KOPT-K1 (cell line): ENCODE data around the gene RAPGEF1.

ENCODE experiments used
- H3K27ac ChIP-seq: fragments of 200-600 bp; sonication (generic); 2 replicates; pipeline ENCODE4 v1.5.1; 2016; ENCODE audit warnings: antibody characterized with exemption, mild to moderate bottlenecking, low read depth, low read length; ENCODE audit not compliant: poor library complexity, severe bottlenecking
- H3K36me3 ChIP-seq: fragments of 200-600 bp; sonication (generic); 2 replicates; pipeline ENCODE4 v1.5.1; 2017; ENCODE audit warnings: antibody characterized with exemption, mild to moderate bottlenecking, low read length, moderate library complexity; ENCODE audit not compliant: insufficient read depth
- H3K9me3 ChIP-seq: fragments of 200-600 bp; sonication (generic); 2 replicates; pipeline ENCODE4 v1.5.1; 2017; ENCODE audit warnings: antibody characterized with exemption, low read length, mild to moderate bottlenecking; ENCODE audit not compliant: insufficient read depth, poor library complexity, severe bottlenecking

The RAPGEF1 gene

GRCh38 chr9:131543141-131543540 is 196.7 kb downstream of the RAPGEF1 start:
- Histone ChIP-seq H3K9me3 (peaks cover 24% of the 10 kb centered on the region), H3K27ac (no peak overlapping the region), H3K36me3 (no peaks in the 10 kb centered on the region)

GRCh38 chr9:131539223-131539923 is 200.5 kb downstream of the RAPGEF1 start:
- no peak overlapping the region for H3K27ac ChIP-seq
- no peaks in the 10 kb centered on the region for H3K36me3 ChIP-seq
- peaks cover 29% of the 10 kb centered on the region for H3K9me3 ChIP-seq

GRCh38 chr9:131537946-131538345 is 201.9 kb downstream of the RAPGEF1 start:
- H3K27ac ChIP-seq = no peak overlapping the region
- H3K36me3 ChIP-seq = no peaks in the 10 kb centered on the region
- peaks cover 15% of the 10 kb centered on the region for H3K9me3 ChIP-seq

GRCh38 chr9:131534721-131535237 is 205.1 kb downstream of the RAPGEF1 start:
- Histone ChIP-seq H3K9me3 (peaks cover 7% of the 10 kb centered on the region), H3K27ac (peak overlapping the region; percentile 30), H3K36me3 (0 out of 2 replicates have a peak, but pooled peaks cover 3% of the 10 kb centered on the region)

GRCh38 chr9:131530920-131531832 is 208.7 kb downstream of the RAPGEF1 start, which contains the start of gene UCK1:
Gene UCK1, minus strand, starts transcription at chr9:131531263. Its CDS starts 89 bp downstream, at chr9:131531174.
- Histone ChIP-seq H3K9me3 (no peaks in the 10 kb centered on the region), H3K36me3 (peaks cover 38% of the 10 kb centered on the region), H3K27ac (peak within 1 kb of the TSS; percentile 78)

GRCh38 chr9:131530546-131530919 is 209.3 kb downstream of the RAPGEF1 start:
- Histone ChIP-seq H3K36me3 (peaks cover 44% of the 10 kb centered on the region), H3K27ac (peak overlapping the region; percentile 78), H3K9me3 (no peaks in the 10 kb centered on the region)

GRCh38 chr9:131529597-131530545 is 210.0 kb downstream of the RAPGEF1 start:
- H3K9me3 ChIP-seq = no peaks in the 10 kb centered on the region
- H3K36me3 ChIP-seq = peaks cover 50% of the 10 kb centered on the region
- peak overlapping the region; percentile 78 for H3K27ac ChIP-seq

GRCh38 chr9:131528886-131529505 is 210.9 kb downstream of the RAPGEF1 start:
- Histone ChIP-seq H3K9me3 (no peaks in the 10 kb centered on the region), H3K27ac (no peak overlapping the region), H3K36me3 (peaks cover 59% of the 10 kb centered on the region)

GRCh38 chr9:131528186-131528585 is 211.7 kb downstream of the RAPGEF1 start:
- Histone ChIP-seq H3K36me3 (peaks cover 67% of the 10 kb centered on the region), H3K27ac (no peak overlapping the region)

More at GRCh38 chr9:131528186-131528585, 211.7 kb downstream of the RAPGEF1 start:
- no peaks in the 10 kb centered on the region for H3K9me3 ChIP-seq
